Right hindlimb (tissue), 1 donor: ENCODE results near the gene ZC3HAV1L.
"Not testable (repeated sequence)": the region's sequence is repeated elsewhere in the genome, so short reads cannot be mapped to it uniquely, and the experiment has no call there.

Experiments
- DNase-seq: peaks from one replicate; pipeline ENCODE4 v3.0.0-alpha.2; 2018

ZC3HAV1L gene

GRCh38 chr7:139035586-139036353 lies at the start of gene ZC3HAV1L:
ZC3HAV1L (minus strand) TSS chr7:139036042; CDS start chr7:139036017, 25 bp downstream.
- DNase-seq, result peak; percentile 93

GRCh38 chr7:139084709-139085108 lies 48.9 kb upstream of the ZC3HAV1L start:
- no peak for DNase-seq

- no peak for DNase-seq
These were observed 45.7 kb upstream of the ZC3HAV1L start for GRCh38 chr7:139081584-139081983.

GRCh38 chr7:139080905-139081304 lies 45.1 kb upstream of the ZC3HAV1L start:
- no peak for DNase-seq

GRCh38 chr7:139079861-139080260 lies 44.0 kb upstream of the ZC3HAV1L start:
- DNase-seq, result no peak

GRCh38 chr7:139078911-139079310 lies 43.1 kb upstream of the ZC3HAV1L start:
- DNase-seq, result no peak

- no peak for DNase-seq
These were observed 42.6 kb upstream of the ZC3HAV1L start for GRCh38 chr7:139078399-139078798.

GRCh38 chr7:139077706-139078105 lies 41.9 kb upstream of the ZC3HAV1L start:
- DNase-seq, result not testable (repeated sequence)

- DNase-seq, result no peak
These were observed 40.2 kb upstream of the ZC3HAV1L start for GRCh38 chr7:139075871-139076686.

GRCh38 chr7:139075031-139075652 lies 39.3 kb upstream of the ZC3HAV1L start:
- peak; percentile 65 for DNase-seq

- DNase-seq, result no peak
These were observed 37.0 kb upstream of the ZC3HAV1L start for GRCh38 chr7:139072796-139073195.

GRCh38 chr7:139071680-139072079 lies 35.8 kb upstream of the ZC3HAV1L start:
- DNase-seq, result no peak

GRCh38 chr7:139068544-139069399 lies 32.9 kb upstream of the ZC3HAV1L start:
- no peak for DNase-seq

- DNase-seq, result no peak
These were observed 30.5 kb upstream of the ZC3HAV1L start for GRCh38 chr7:139066315-139066714.

- no peak for DNase-seq
These were observed 29.5 kb upstream of the ZC3HAV1L start for GRCh38 chr7:139065323-139065722.

- DNase-seq, result no peak
These were observed 25.6 kb upstream of the ZC3HAV1L start for GRCh38 chr7:139061416-139061815.

GRCh38 chr7:139060695-139061237 lies 24.9 kb upstream of the ZC3HAV1L start:
- no peak for DNase-seq

- no peak for DNase-seq
These were observed 24.1 kb upstream of the ZC3HAV1L start for GRCh38 chr7:139059905-139060304.

GRCh38 chr7:139058943-139059342 lies 23.1 kb upstream of the ZC3HAV1L start:
- peak; percentile 71 for DNase-seq

GRCh38 chr7:139055674-139056073 lies 19.8 kb upstream of the ZC3HAV1L start:
- no peak for DNase-seq

GRCh38 chr7:139054656-139055055 lies 18.8 kb upstream of the ZC3HAV1L start:
- DNase-seq, result not testable (repeated sequence)

GRCh38 chr7:139054101-139054500 lies 18.3 kb upstream of the ZC3HAV1L start:
- DNase-seq, result no peak
